Activated naive CD8-positive, alpha-beta T cell treated with anti-CD3 and anti-CD28 coated beads, Interleukin-2, amount 10 ng/mL, durations not matched to agents 7 days and 5 days (primary cell): Measurements from ENCODE around the gene DLX1. TPM values are rescaled to one million over a fixed set of nuclear protein-coding genes. Genes with fewer than 3 reads are reported as not detected.
"Not testable (repeated sequence)": the region's sequence is repeated elsewhere in the genome, so short reads cannot be mapped to it uniquely, and the experiment has no call there.

ENCODE experiments used
- ATAC-seq: fragments of 150-1000 bp; cut with Tn5 transposase; one replicate; pipeline ENCODE4 v1.10.0; 2021; ENCODE audit warnings: low read depth, moderate library complexity
- POLR2A ChIA-PET: fragments of 350-600 bp; sonication (Branson Sonifier 250); formaldehyde crosslinking; loops from one replicate; lab custom pipeline; 2021; ENCODE audit warnings: antibody characterized with exemption; lab: Charles Lee
- DNase-seq: peaks from one replicate; pipeline ENCODE4 v3.0.0; 2021
- H3K27ac Mint-ChIP-seq: one replicate; pipeline ENCODE4 v1.8.0; 2022; ENCODE audit warnings: mild to moderate bottlenecking, mixed read lengths
- H3K27me3 Mint-ChIP-seq: one replicate; pipeline ENCODE4 v1.8.0; 2022; ENCODE audit warnings: mild to moderate bottlenecking, moderate library complexity, mixed read lengths
- H3K36me3 Mint-ChIP-seq: one replicate; pipeline ENCODE4 v1.8.0; 2021; ENCODE audit warnings: mild to moderate bottlenecking, mixed read lengths
- H3K4me1 Mint-ChIP-seq: one replicate; pipeline ENCODE4 v1.8.0; 2021; ENCODE audit warnings: mixed read lengths
- H3K4me3 Mint-ChIP-seq: one replicate; pipeline ENCODE4 v1.8.0; 2022; ENCODE audit warnings: mild to moderate bottlenecking, moderate library complexity, mixed read lengths
- H3K9me3 Mint-ChIP-seq: one replicate; pipeline ENCODE4 v1.8.0; 2021; ENCODE audit warnings: mixed read lengths
- total RNA-seq, 2 experiments: library from RNA; stranded (reverse); gene quantifications; one replicate each; pipeline ENCODE4 v1.2.3, GENCODE V29; 2021

Gene DLX1
- total RNA-seq, 2 experiments from 2014 or later, result not detected

DNA sequence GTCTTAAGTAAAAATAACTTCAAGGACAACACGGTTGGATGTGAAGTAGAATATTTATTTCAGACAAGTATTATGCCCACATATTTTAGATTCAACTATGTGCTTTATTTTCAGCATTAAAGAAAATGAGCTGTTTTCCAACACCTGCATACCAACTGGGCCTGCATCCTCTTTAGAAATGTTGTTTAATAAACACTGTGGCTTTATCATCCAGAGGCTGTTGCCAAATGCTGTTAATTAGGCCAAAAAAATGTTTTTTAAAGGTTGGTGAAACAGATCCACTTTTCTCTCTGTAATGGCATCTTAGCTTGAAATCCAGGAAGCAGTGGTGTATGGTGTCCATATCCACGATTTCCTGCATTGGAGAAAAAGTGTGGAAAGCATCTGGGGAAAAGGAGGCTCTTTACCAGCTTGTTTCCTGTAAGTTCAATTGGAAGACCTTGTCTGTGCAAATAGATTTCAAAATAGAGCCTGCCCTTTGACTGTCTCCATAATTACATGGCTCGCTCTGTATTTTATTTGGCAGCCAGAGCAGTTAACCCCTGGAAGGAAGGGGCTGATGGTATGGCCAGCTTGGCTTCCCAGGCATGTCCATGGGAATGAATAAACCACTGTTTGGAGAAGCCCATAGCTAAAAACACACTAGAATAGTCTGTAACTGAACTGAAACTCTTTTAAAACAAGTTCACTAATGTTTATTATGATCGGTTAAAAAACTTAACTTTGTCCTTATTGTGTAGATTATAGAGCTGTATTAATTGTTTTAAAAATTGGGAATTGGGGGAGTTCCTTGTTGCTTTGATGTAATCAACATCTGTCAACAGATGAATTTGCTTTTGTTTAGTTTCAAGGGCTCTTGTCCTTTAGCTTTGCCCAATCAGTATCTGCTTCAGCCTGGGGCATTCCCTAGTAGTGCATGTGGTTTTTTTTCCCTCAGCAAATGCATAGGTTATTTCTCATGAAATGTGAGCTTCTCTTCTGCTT, 33.0 kb upstream of the DLX1 start:
- POLR2A ChIA-PET, result no interaction called here
- ATAC-seq, result no peak
- Mint-ChIP-seq H3K4me1 (no peaks in the 10 kb centered on the region), H3K4me3 (no peak overlapping the region), H3K9me3 (no peaks in the 10 kb centered on the region), H3K36me3 (peaks cover 2% of the 10 kb centered on the region), H3K27me3 (peaks cover 7% of the 10 kb centered on the region), H3K27ac (no peak overlapping the region)
- no peak for DNase-seq

DNA sequence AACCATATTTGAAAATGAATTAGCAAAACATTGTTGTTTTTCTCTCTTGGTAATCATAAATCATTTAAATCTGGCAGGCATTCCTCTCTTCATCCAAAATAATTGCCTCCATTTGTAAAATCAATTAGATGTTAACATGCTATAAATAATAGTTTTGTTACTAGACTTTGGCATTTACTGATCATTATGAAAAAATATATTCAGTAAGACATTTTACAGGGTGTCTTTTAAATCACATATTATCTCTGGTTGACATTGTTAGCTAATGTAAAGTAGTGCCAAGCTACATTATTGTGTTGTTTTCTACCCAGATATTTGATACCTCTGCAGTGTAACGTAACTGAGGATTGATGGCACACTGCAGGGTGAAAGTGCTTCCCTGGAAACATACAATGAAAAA, 31.8 kb upstream of the DLX1 start:
- Mint-ChIP-seq H3K4me3 (no peak overlapping the region), H3K9me3 (no peaks in the 10 kb centered on the region), H3K4me1 (no peaks in the 10 kb centered on the region), H3K27ac (no peak overlapping the region), H3K36me3 (peaks cover 2% of the 10 kb centered on the region), H3K27me3 (peaks cover 12% of the 10 kb centered on the region)
- ATAC-seq (no peak), DNase-seq (no peak)
- POLR2A ChIA-PET, result no interaction called here

DNA sequence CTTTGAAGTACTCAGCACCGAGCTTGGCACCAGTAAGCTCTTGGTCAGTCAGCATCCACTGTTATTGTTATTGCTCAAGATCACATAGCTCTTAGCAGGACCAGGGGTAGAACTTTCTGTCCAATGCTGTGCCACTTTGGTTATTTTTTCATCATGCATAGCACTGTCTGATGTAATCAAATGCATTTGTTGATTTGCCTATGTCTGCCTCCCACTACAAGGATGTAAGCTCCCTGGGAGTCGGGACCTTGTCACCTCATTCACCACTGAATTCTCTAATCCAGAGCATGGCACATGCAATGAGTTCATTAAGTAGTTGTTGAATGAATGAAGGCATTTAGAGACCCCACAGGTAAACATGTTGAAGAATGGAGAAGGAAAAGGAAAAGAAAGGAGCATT, 29.0 kb upstream of the DLX1 start:
- Mint-ChIP-seq H3K27ac (no peak overlapping the region), H3K9me3 (no peaks in the 10 kb centered on the region), H3K4me3 (no peak overlapping the region), H3K4me1 (no peaks in the 10 kb centered on the region), H3K36me3 (no peaks in the 10 kb centered on the region), H3K27me3 (peaks cover 10% of the 10 kb centered on the region)
- no peak for ATAC-seq
- DNase-seq, result no peak
- POLR2A ChIA-PET, result no interaction called here

DNA sequence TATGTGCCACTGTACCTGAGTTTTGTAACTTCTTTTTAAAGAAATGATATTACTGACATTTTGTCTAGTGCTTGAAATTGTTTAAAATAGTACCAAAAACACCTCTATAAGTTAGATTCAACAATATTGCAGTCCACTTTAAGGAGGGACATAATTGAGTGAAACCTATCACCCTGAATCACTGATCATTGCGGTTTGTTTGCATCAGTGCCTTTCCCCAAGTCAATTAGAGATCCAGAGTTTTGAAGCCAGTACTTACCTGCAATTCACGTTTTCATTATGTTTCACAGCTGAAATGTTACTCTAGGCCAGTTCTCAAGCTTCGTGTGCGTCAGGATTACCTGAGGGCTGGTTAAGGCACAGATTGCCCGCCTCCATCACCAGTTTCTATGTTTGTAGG, 26.6 kb upstream of the DLX1 start:
- no peak overlapping the region for H3K4me3 Mint-ChIP-seq
- peaks cover 6% of the 10 kb centered on the region for H3K4me1 Mint-ChIP-seq
- no peaks in the 10 kb centered on the region for H3K9me3 Mint-ChIP-seq
- DNase-seq (no peak), ATAC-seq (no peak)
- H3K27ac Mint-ChIP-seq, result no peak overlapping the region
- H3K36me3 Mint-ChIP-seq, result no peaks in the 10 kb centered on the region
- peaks cover 7% of the 10 kb centered on the region for H3K27me3 Mint-ChIP-seq
- POLR2A ChIA-PET, result no interaction called here

DNA sequence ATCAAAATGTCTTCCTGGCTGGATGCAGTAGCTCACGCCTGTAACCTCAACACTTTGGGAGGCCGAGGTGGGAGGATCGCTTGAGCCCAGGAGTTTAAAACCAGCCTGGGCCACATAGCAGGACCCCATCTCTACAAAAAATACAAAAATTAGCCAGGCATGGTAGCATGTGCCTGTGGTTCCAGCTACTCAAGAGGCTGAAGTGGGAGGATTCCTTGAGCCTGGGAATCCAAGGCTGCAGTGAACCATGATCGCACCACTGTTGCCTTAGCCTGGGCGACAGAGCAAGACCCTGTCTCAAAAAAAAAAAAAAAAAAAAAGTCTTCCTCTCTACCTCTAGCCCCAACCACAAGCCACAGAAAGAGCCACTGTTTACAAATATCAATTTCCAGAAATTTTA, 25.2 kb upstream of the DLX1 start:
- not testable (repeated sequence) for H3K36me3 Mint-ChIP-seq, H3K4me3 Mint-ChIP-seq, H3K9me3 Mint-ChIP-seq, H3K27me3 Mint-ChIP-seq, H3K4me1 Mint-ChIP-seq, DNase-seq, ATAC-seq, H3K27ac Mint-ChIP-seq
- POLR2A ChIA-PET, result interaction anchor here (0.6 kb wide), 1 partner anchor 268 kb away, joined by 3 read pairs; no protein-coding TSS in a partner anchor

DNA sequence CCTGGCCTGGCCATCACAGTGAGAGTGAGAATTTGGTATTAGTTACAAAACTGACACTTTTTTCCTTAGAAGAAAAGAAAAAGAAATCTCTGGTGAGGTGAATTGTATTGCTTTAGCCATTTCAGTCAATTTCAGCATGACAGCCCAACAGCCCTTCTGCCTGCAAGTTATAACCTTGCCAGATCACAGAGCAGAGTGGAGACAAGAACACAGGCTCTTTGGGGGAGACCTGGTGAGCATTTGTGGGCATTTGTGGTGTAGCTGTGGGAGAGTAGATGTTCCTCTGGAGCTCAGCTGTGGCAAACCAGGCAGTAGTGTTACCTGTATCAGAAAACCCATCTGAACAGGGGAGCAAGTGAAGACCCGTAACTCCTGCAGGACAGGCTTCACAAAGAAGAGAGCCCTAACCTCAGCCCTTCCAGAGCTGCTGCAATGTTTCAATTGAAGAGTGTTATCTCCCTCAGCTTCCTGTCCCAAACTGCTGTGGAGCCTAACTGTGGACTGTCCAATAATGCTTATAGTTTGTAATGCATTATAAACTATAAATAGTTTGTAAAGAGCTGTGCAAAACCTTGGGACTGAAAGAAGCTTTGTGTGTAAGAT, 22.8 kb upstream of the DLX1 start:
- POLR2A ChIA-PET, result no interaction called here
- Mint-ChIP-seq H3K27me3 (peaks cover 2% of the 10 kb centered on the region), H3K4me3 (no peak overlapping the region), H3K4me1 (peaks cover 9% of the 10 kb centered on the region), H3K9me3 (no peaks in the 10 kb centered on the region), H3K27ac (no peak overlapping the region), H3K36me3 (no peaks in the 10 kb centered on the region)
- DNase-seq (no peak), ATAC-seq (no peak)

DNA sequence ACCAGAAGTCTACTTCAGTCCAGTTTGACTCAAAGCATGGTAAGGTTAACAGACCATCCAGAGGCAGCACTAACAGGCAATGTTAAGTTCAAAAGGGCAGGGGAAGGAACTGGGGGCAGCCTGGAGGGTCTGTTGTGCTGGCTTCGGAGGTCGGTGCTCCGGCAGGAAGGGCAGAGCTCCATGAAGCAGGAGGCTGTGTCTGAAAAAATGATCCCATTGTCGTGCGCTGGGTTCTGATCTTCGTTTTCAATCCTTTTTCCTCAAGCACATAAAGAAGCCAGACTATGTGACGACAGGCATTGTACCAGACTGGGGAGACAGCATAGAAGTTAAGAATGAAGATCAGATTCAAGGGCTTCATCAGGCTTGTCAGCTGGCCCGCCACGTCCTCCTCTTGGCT, 21.9 kb upstream of the DLX1 start:
- H3K36me3 Mint-ChIP-seq, result no peaks in the 10 kb centered on the region
- no peaks in the 10 kb centered on the region for H3K27me3 Mint-ChIP-seq
- no peak overlapping the region for H3K27ac Mint-ChIP-seq
- DNase-seq, result no peak
- H3K4me3 Mint-ChIP-seq, result no peak overlapping the region
- peaks cover 11% of the 10 kb centered on the region for H3K4me1 Mint-ChIP-seq
- no peaks in the 10 kb centered on the region for H3K9me3 Mint-ChIP-seq
- ATAC-seq, result no peak
- POLR2A ChIA-PET, result no interaction called here

DNA sequence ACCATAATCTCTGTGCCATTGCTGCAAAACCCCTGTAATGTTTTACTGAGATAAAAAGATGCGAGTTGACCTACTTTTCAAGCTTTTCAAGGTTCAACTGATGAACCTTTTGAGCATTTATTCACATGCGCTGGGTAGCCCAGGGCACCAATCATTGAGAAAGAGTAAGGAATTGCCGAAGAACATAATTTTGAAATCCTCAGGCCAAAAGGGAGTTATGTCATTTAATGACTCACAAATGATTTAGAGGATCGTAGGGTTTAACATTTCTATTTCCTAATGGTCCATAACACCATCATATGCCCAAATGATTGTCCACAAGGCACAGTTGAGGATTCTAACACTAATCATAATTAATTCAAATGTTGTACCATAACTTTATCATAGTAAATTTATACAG, 20.2 kb upstream of the DLX1 start:
- POLR2A ChIA-PET, result no interaction called here
- Mint-ChIP-seq H3K4me1 (peaks cover 11% of the 10 kb centered on the region), H3K36me3 (peaks cover 2% of the 10 kb centered on the region), H3K9me3 (no peaks in the 10 kb centered on the region), H3K27ac (no peak overlapping the region), H3K4me3 (no peak overlapping the region), H3K27me3 (peaks cover 11% of the 10 kb centered on the region)
- no peak for DNase-seq
- no peak for ATAC-seq

DNA sequence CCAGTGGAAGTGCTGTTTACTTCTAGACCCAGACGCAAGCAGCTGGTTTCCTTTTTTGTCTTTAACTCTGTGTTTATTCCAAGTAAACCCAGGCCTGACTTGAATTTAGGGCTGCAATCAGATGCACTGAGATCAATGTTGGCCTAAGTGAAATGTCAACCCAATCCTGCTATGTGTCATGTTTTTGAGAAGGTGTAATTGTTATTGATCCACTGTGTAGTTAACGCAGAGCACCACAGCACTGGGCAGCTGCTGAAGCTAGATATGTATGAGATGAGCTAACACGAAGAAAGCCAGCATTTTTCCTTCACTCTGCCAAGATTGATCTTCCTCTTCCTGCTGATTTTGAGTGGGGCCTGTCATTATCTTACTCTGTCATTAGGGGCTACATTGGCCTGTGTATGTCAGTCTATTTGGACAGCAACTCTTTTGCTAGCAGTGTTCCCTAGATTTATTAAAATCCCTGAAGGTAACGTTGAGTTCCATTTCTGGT, 18.9 kb upstream of the DLX1 start:
- ATAC-seq (no peak), DNase-seq (no peak)
- Mint-ChIP-seq H3K36me3 (peaks cover 2% of the 10 kb centered on the region), H3K4me1 (peaks cover 11% of the 10 kb centered on the region), H3K4me3 (no peak overlapping the region), H3K27ac (no peak overlapping the region), H3K9me3 (no peaks in the 10 kb centered on the region), H3K27me3 (peaks cover 15% of the 10 kb centered on the region)
- POLR2A ChIA-PET, result no interaction called here

DNA sequence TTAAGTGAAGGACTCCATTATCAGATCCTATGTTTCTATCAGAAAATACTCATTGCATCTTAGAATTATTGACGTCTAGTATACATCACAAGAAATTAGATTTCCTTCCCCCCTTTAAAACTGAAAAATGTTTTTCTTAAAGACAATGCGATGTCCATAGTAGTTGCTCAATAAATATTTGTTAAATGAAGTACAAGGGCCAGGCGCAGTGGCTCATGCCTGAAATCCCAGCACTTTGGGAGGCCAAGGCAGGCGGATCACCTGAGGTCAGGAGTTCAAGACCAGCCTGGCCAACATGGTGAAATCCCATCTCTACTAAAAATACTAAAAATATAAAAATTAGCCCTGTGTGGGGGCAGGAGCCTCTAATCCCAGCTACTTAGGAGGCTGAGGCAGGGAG, 17.4 kb upstream of the DLX1 start:
- not testable (repeated sequence) for ATAC-seq

DNA sequence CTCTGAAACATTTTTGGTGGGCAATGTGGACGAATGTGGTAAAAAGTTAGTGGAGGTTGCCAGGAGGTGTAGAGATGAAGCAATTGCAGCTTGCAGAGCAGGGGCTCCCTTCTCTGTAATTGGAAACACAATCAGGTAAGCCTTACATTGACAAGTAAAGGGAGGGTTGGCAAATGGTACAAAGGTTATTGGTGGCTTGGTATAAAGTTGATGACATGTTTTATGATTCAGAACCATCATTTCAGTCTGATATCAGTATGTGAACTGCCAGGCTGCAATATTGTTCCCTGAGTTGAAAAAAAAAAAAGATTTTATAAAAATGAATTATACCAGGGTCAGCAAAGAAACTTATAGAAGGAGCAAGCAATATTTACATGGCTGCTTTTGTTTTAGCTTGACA, 14.4 kb upstream of the DLX1 start:
- Mint-ChIP-seq H3K27ac (no peak overlapping the region), H3K9me3 (no peaks in the 10 kb centered on the region), H3K4me1 (peaks cover 5% of the 10 kb centered on the region), H3K36me3 (peaks cover 2% of the 10 kb centered on the region), H3K4me3 (no peak overlapping the region), H3K27me3 (peaks cover 29% of the 10 kb centered on the region)
- ATAC-seq (no peak), DNase-seq (no peak)
- POLR2A ChIA-PET, result no interaction called here

More for the DNA sequence above, 17.4 kb upstream of the DLX1 start:
- POLR2A ChIA-PET, DNase-seq, H3K9me3 Mint-ChIP-seq, H3K4me3 Mint-ChIP-seq, H3K36me3 Mint-ChIP-seq, H3K4me1 Mint-ChIP-seq, H3K27ac Mint-ChIP-seq: not testable (repeated sequence)
- peaks cover 17% of the 10 kb centered on the region for H3K27me3 Mint-ChIP-seq

DNA sequence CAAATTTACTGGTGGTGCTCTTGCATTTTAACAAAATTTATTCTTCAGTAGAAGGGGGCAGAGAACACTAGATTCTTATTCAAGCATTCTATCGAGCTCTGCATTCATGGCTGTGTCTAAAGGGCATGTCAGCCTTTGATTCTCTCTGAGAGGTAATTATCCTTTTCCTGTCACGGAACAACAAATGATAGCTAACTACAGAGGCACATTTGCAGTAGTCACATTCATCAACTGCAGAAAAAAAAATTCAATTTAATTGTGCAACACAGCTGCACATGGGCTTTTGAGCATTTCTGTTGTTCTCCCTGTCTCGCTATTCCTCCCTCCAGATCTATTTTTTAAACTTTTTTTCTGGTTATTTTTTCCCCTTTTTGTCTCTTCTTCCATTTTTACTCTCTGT, 13.0 kb upstream of the DLX1 start:
- ATAC-seq (no peak), DNase-seq (no peak)
- Mint-ChIP-seq H3K27ac (no peak overlapping the region), H3K27me3 (peaks cover 33% of the 10 kb centered on the region), H3K4me3 (no peak overlapping the region), H3K4me1 (peaks cover 1% of the 10 kb centered on the region), H3K36me3 (peaks cover 2% of the 10 kb centered on the region), H3K9me3 (no peaks in the 10 kb centered on the region)
- POLR2A ChIA-PET, result no interaction called here

DNA sequence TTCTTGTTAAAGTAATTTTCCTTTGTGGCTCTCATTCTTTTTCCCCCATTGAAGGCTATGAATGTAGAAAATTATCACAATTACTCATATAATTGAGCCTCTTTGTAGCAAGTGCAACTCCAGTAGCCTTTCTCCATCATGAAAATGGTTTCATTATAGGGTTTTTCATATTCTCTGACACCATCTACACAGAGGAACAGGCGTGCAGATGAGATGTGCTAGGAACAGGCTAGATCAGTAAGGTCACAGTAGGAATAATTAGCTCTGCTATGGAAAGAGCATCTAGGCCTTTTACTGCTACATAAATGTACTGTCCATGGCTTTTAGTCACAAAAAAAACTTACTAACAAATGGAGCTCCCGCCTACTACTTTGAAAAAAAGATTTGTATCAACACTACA, 12.6 kb upstream of the DLX1 start:
- peaks cover 33% of the 10 kb centered on the region for H3K27me3 Mint-ChIP-seq
- H3K4me1 Mint-ChIP-seq, result no peaks in the 10 kb centered on the region
- POLR2A ChIA-PET, result no interaction called here
- no peak overlapping the region for H3K4me3 Mint-ChIP-seq
- H3K27ac Mint-ChIP-seq, result no peak overlapping the region
- H3K9me3 Mint-ChIP-seq, result no peaks in the 10 kb centered on the region
- no peak for DNase-seq
- peaks cover 2% of the 10 kb centered on the region for H3K36me3 Mint-ChIP-seq
- no peak for ATAC-seq

DNA sequence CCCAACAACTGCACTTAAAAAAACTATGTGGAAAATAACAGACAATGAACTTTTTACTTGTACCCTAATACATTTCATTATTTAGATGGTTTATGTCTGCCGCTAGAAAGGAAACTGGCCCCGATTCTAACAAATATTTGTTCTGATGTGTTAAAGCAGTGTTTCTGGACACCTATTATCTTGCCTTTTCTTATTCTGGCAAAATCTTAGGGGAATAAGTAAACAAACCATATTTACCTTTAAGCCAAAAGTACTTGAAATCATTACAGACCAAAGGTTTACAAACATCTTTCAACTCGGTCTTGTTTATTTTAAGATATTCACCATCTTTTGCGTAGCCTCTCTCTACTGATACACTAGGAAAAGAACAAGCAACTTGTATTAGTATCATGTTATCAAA, 11.8 kb upstream of the DLX1 start:
- ATAC-seq, result no peak
- Mint-ChIP-seq H3K27me3 (peaks cover 41% of the 10 kb centered on the region), H3K4me1 (no peaks in the 10 kb centered on the region), H3K4me3 (no peak overlapping the region), H3K36me3 (peaks cover 2% of the 10 kb centered on the region), H3K27ac (no peak overlapping the region), H3K9me3 (no peaks in the 10 kb centered on the region)
- DNase-seq, result no peak
- POLR2A ChIA-PET, result no interaction called here
